PC-9 (cell line): ENCODE measurements around the gene AMN1. TPM values are rescaled to one million over a fixed set of nuclear protein-coding genes. Genes with fewer than 3 reads are reported as not detected.

ENCODE experiments used
- BruUV-seq: library from RNA; stranded (reverse); fragments of 400-500 nt; replicated peaks from 2 replicates; lab custom pipeline; 2021; lab: Mats Ljungman, UMichigan
- CTCF ChIA-PET: fragments of 300-600 bp; sonication (Branson Sonifier 250); formaldehyde crosslinking; loops from one replicate; lab custom pipeline; 2022; ENCODE audit warnings: antibody characterized with exemption; lab: Charles Lee
- POLR2A ChIA-PET: fragments of 300-600 bp; sonication (Branson Sonifier 250); formaldehyde crosslinking; loops from one replicate; lab custom pipeline; 2022; ENCODE audit warnings: antibody characterized with exemption; ENCODE audit not compliant: unreplicated experiment; lab: Charles Lee
- DNase-seq, 2 experiments: peaks; one replicate each; pipeline versions ENCODE4 v3.0.0 to v3.0.0-alpha.2; 2015 to 2022; ENCODE audit warnings: mixed read lengths in 1 of 2
- H2AFZ ChIP-seq: fragments of 200-600 bp; sonication (generic); 2 replicates; pipeline ENCODE4 v1.8.1; 2017; ENCODE audit warnings: antibody characterized with exemption
- H3F3A ChIP-seq: fragments of 200-600 bp; sonication (generic); 2 replicates; pipeline ENCODE4 v1.8.1; 2017; ENCODE audit warnings: antibody characterized with exemption, mild to moderate bottlenecking, low read depth; ENCODE audit not compliant: insufficient read depth
- H3K27ac ChIP-seq: fragments of 200-600 bp; sonication (generic); 2 replicates; pipeline ENCODE4 v1.6.1; 2016; ENCODE audit warnings: mixed run types
- H3K27me3 ChIP-seq: fragments of 200-600 bp; sonication (generic); 2 replicates; pipeline ENCODE4 v1.6.1; 2016; ENCODE audit warnings: low read depth, mixed run types; ENCODE audit not compliant: insufficient read depth
- H3K36me3 ChIP-seq: fragments of 200-600 bp; sonication (generic); 2 replicates; pipeline ENCODE4 v1.6.1; 2016; ENCODE audit warnings: low read depth, mixed run types
- H3K4me1 ChIP-seq: fragments of 200-600 bp; sonication (generic); replicated peaks from 2 replicates; pipeline ENCODE4 v1.6.1; 2016; ENCODE audit warnings: mixed run types; ENCODE audit not compliant: insufficient read depth
- H3K4me2 ChIP-seq: fragments of 200-600 bp; sonication (generic); 2 replicates; pipeline ENCODE4 v1.6.1; 2017; ENCODE audit warnings: mixed run types
- H3K4me3 ChIP-seq: fragments of 200-600 bp; sonication (generic); 2 replicates; pipeline ENCODE4 v1.6.1; 2016; ENCODE audit warnings: mixed run types
- H3K79me2 ChIP-seq: fragments of 200-600 bp; sonication (generic); 2 replicates; pipeline ENCODE4 v1.6.1; 2017; ENCODE audit warnings: low read depth, mixed run types
- H3K9me2 ChIP-seq: fragments of 200-600 bp; sonication (generic); 2 replicates; pipeline ENCODE4 v1.8.1; 2017; ENCODE audit warnings: mild to moderate bottlenecking; ENCODE audit not compliant: insufficient read depth
- H3K9me3 ChIP-seq: fragments of 200-600 bp; sonication (generic); 2 replicates; pipeline ENCODE4 v1.8.1; 2016; ENCODE audit warnings: low read depth; ENCODE audit not compliant: insufficient read depth
- H4K20me1 ChIP-seq: fragments of 200-600 bp; sonication (generic); 2 replicates; pipeline ENCODE4 v1.8.1; 2017; ENCODE audit not compliant: insufficient read depth
- EZH2 ChIP-seq: fragments of 200-600 bp; sonication (generic); IDR thresholded peaks from 2 replicates; pipeline ENCODE4 v1.8.0; 2017; ENCODE audit warnings: antibody characterized with exemption, low read depth
- intact Hi-C: fragments of 100-400 bp; cut with micrococcal nuclease; formaldehyde crosslinking; loops from one replicate; pipeline ENCODE4 v1.10.0; 2022; ENCODE audit not compliant: unreplicated experiment
- total RNA-seq: library from RNA; stranded (reverse); gene quantifications from 2 replicates; pipeline ENCODE4 v1.2.3, GENCODE V29; 2021
- TF ChIP-seq, protein P1 (sequence below): fragments of 200-600 bp; sonication (generic); conservative IDR thresholded peaks from 2 replicates; pipeline ENCODE4 v1.6.1; 2017; ENCODE audit warnings: mixed run types, antibody characterized with exemption, mild to moderate bottlenecking, moderate library complexity

The AMN1 gene
- total RNA-seq, 1 experiment from 2014 or later, result 7.4 TPM

DNA sequence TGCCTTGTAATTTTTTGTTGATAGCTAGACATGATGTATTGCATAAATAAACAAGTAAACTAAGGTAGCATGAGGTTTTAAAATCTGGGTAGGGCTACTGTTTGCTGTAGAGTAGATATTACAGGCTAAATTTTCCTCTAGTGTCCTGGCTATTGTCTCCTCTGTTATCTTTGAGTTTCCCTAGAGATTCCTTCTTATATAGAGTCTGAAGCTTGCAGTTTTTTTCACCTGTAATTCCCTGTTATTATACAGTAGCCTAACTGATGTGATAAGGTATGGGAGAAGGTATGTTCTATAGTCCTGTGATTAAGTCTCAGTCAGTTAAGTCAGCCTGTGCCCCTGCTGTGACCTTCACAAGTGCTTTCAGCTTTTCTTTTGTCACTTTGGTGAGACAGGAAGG is 59.8 kb downstream of the AMN1 start:
- CTCF ChIA-PET, result interaction anchor here (0.7 kb wide), 1 partner anchor 78 kb away, joined by 9 read pairs; no protein-coding TSS in a partner anchor
- intact Hi-C loops, result no loop called here

DNA sequence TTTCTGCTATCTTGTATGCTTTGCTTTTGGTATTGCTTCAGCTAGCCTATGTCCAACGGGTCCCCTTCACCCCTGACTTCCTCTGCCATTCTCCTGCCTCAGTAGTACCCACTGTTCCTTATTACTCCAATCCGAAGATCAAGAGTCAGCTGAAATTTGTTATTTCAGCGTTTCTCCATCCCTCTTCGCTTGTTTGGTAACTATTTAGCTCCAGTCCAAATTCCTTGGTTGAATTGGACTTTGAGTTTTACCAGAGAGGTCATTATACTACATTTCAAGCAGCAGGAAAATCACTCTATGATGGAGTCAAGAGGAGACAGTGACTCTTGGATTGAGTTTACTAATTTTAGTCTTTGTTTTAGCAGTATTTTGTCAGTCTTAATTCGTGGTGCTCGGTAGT is 64.8 kb downstream of the AMN1 start:
- Histone ChIP-seq H3K27ac (no peak overlapping the region), H3K9me3 (0 out of 2 replicates have a peak, but pooled peaks cover 4% of the 10 kb centered on the region), H2AFZ (no peak overlapping the region), H3F3A (peaks cover 5% of the 10 kb centered on the region; the same call in 1 of the 2 replicates), H4K20me1 (no peaks in the 10 kb centered on the region), H3K4me1 (peaks cover 10% of the 10 kb centered on the region; the same call in 1 of the 2 replicates), H3K9me2 (no peaks in the 10 kb centered on the region), H3K27me3 (no peaks in the 10 kb centered on the region), H3K79me2 (no peaks in the 10 kb centered on the region), H3K4me2 (no peak overlapping the region), H3K36me3 (no peaks in the 10 kb centered on the region), H3K4me3 (no peak overlapping the region)
- ChIA-PET POLR2A (no interaction called here), CTCF (interaction anchor here (0.6 to 0.7 kb wide), 2 partner anchors 125 to 411 kb away, joined by 3 to 6 read pairs; no protein-coding TSS in a partner anchor)
- no peak for TF ChIP-seq EZH2
- TF ChIP-seq, protein P1, sequence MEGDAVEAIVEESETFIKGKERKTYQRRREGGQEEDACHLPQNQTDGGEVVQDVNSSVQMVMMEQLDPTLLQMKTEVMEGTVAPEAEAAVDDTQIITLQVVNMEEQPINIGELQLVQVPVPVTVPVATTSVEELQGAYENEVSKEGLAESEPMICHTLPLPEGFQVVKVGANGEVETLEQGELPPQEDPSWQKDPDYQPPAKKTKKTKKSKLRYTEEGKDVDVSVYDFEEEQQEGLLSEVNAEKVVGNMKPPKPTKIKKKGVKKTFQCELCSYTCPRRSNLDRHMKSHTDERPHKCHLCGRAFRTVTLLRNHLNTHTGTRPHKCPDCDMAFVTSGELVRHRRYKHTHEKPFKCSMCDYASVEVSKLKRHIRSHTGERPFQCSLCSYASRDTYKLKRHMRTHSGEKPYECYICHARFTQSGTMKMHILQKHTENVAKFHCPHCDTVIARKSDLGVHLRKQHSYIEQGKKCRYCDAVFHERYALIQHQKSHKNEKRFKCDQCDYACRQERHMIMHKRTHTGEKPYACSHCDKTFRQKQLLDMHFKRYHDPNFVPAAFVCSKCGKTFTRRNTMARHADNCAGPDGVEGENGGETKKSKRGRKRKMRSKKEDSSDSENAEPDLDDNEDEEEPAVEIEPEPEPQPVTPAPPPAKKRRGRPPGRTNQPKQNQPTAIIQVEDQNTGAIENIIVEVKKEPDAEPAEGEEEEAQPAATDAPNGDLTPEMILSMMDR, result no peak
- no TSS peak for BruUV-seq
- DNase-seq, result no peak
- intact Hi-C loops, result no loop called here

More for the DNA sequence above, 59.8 kb downstream of the AMN1 start:
- H3K9me2 ChIP-seq, result no peaks in the 10 kb centered on the region
- no peak for DNase-seq
- no peak overlapping the region for H3K4me2 ChIP-seq
- H3F3A ChIP-seq, result no peaks in the 10 kb centered on the region
- TF ChIP-seq, protein P1, result no peak
- no peak for TF ChIP-seq EZH2
- H3K27me3 ChIP-seq, result no peaks in the 10 kb centered on the region
- no peak overlapping the region for H2AFZ ChIP-seq
- H3K4me3 ChIP-seq, result no peak overlapping the region
- BruUV-seq, result no TSS peak
- no peak overlapping the region for H3K27ac ChIP-seq
- H4K20me1 ChIP-seq, result no peaks in the 10 kb centered on the region
- POLR2A ChIA-PET, result interaction anchor here (0.7 kb wide), 1 partner anchor 659 kb away, joined by 5 read pairs; no protein-coding TSS in a partner anchor
- no peaks in the 10 kb centered on the region for H3K4me1 ChIP-seq
- no peaks in the 10 kb centered on the region for H3K36me3 ChIP-seq
- no peaks in the 10 kb centered on the region for H3K79me2 ChIP-seq
- H3K9me3 ChIP-seq, result 0 out of 2 replicates have a peak, but pooled peaks cover 8% of the 10 kb centered on the region

DNA sequence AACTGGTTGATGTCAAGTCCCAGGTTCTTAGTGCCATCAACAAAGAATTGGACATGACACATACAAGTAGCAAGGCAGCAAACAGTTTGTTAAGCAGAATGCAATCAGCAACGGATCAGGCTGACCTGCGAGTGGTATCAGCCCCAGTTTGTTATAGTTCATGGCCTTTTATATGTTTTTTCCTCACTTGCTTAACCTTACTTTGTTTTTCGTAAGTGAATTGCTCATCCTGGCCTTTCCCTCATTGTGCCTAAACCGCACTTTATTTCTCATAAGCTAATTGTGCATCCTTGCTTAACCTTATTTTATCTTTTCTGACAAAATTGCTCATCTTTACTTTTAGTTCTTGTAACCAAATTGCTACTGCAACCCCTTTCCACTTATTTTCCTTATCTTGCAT is 65.2 kb downstream of the AMN1 start:
- H3K4me3 ChIP-seq, result no peak overlapping the region
- POLR2A ChIA-PET, result no interaction called here
- H3K9me3 ChIP-seq, result no peaks in the 10 kb centered on the region

More for the DNA sequence above, 65.2 kb downstream of the AMN1 start:
- Histone ChIP-seq H3K4me2 (no peak overlapping the region), H3K79me2 (no peaks in the 10 kb centered on the region), H2AFZ (no peak overlapping the region), H3F3A (peaks cover 5% of the 10 kb centered on the region; the same call in 1 of the 2 replicates), H3K9me2 (no peaks in the 10 kb centered on the region), H3K27me3 (no peaks in the 10 kb centered on the region), H3K4me1 (peaks cover 10% of the 10 kb centered on the region; the same call in 1 of the 2 replicates), H4K20me1 (no peaks in the 10 kb centered on the region), H3K36me3 (no peaks in the 10 kb centered on the region), H3K27ac (no peak overlapping the region)
- no peak for DNase-seq
- no TSS peak for BruUV-seq
- CTCF ChIA-PET, result interaction anchor here (0.6 kb wide), 1 partner anchor 411 kb away, joined by 6 read pairs; no protein-coding TSS in a partner anchor
- intact Hi-C loops, result no loop called here
- TF ChIP-seq, protein P1, result no peak
- TF ChIP-seq EZH2, result no peak
